Keratinocyte (primary cell): ENCODE results near the gene OR2T8. TPM values are rescaled to one million over a fixed set of nuclear protein-coding genes. Genes with fewer than 3 reads are reported as not detected.

Source experiments
- DNase-seq: peaks from one replicate; pipeline ENCODE4 v3.0.0-alpha.2; 2011; ENCODE audit warnings: low read depth, missing footprints, low spot score
- FAIRE-seq: peaks from 2 replicates; lab custom pipeline; 2011; peaks lifted over from hg19 to GRCh38; lab: Jason Lieb, UNC
- H2AFZ ChIP-seq: 2 replicates; pipeline ENCODE4 v1.6.0; 2012; ENCODE audit warnings: low read length, control low read depth, inconsistent platforms; ENCODE audit not compliant: control insufficient read depth
- H3K27ac ChIP-seq: 2 replicates; pipeline ENCODE4 v1.5.1; 2011; ENCODE audit warnings: low read length; ENCODE audit not compliant: control insufficient read depth, insufficient read depth
- H3K27me3 ChIP-seq: 3 replicates; pipeline ENCODE4 v1.6.0; 2011; ENCODE audit warnings: low read length; ENCODE audit not compliant: control insufficient read depth, insufficient read depth; ENCODE audit errors: extremely low read depth
- H3K36me3 ChIP-seq, 2 experiments: 2 replicates in 1 of 2; 3 replicates in 1 of 2; pipeline ENCODE4 v1.5.1; 2011; ENCODE audit warnings: low read length in 2 of 2, mild to moderate bottlenecking in 1 of 2; ENCODE audit not compliant: control insufficient read depth in 2 of 2, insufficient read depth in 2 of 2; ENCODE audit errors: extremely low read depth in 1 of 2
- H3K4me1 ChIP-seq: 3 replicates; pipeline ENCODE4 v1.5.1; 2011; ENCODE audit warnings: low read length; ENCODE audit not compliant: control insufficient read depth, insufficient read depth; ENCODE audit errors: extremely low read depth
- H3K4me2 ChIP-seq: 3 replicates; pipeline ENCODE4 v1.6.0; 2011; ENCODE audit warnings: low read depth, low read length; ENCODE audit not compliant: control insufficient read depth, insufficient read depth; ENCODE audit errors: extremely low read depth
- H3K4me3 ChIP-seq, 3 experiments: fragments of 200-600 bp in 1 of 3; sonication (generic) in 1 of 3; 2 replicates in 2 of 3; 3 replicates in 1 of 3; pipeline ENCODE4 v1.5.1; 2011 to 2016; ENCODE audit warnings: low read length in 3 of 3, mild to moderate bottlenecking in 3 of 3, control low read depth in 2 of 3, inconsistent platforms in 1 of 3, low read depth in 1 of 3, mixed read lengths in 1 of 3, mixed run types in 1 of 3, moderate library complexity in 1 of 3; ENCODE audit not compliant: control insufficient read depth in 2 of 3, insufficient read depth in 2 of 3; ENCODE audit errors: extremely low read depth in 1 of 3
- H3K79me2 ChIP-seq: 2 replicates; pipeline ENCODE4 v1.6.0; 2012; ENCODE audit warnings: low read length; ENCODE audit not compliant: control insufficient read depth, insufficient read depth
- H3K9ac ChIP-seq: 3 replicates; pipeline ENCODE4 v1.6.0; 2011; ENCODE audit warnings: low read length; ENCODE audit not compliant: control insufficient read depth, insufficient read depth; ENCODE audit errors: extremely low read depth
- H3K9me1 ChIP-seq: 3 replicates; pipeline ENCODE4 v1.6.0; 2011; ENCODE audit warnings: low read length; ENCODE audit not compliant: control insufficient read depth, insufficient read depth; ENCODE audit errors: extremely low read depth
- H3K9me3 ChIP-seq: 2 replicates; pipeline ENCODE4 v1.5.1; 2012; ENCODE audit warnings: low read depth, low read length; ENCODE audit not compliant: control insufficient read depth
- H4K20me1 ChIP-seq: 3 replicates; pipeline ENCODE4 v1.6.0; 2011; ENCODE audit warnings: low read length; ENCODE audit not compliant: control insufficient read depth, insufficient read depth; ENCODE audit errors: extremely low read depth
- CTCF ChIP-seq, 3 experiments: IDR thresholded peaks in 1 of 3; conservative IDR thresholded peaks in 1 of 3; optimal IDR thresholded peaks in 1 of 3; 2 replicates in 2 of 3; 3 replicates in 1 of 3; pipeline versions ENCODE3 to v1.5.1; 2011; ENCODE audit warnings: low read length in 3 of 3, mild to moderate bottlenecking in 3 of 3, moderate library complexity in 2 of 3, control low read depth in 1 of 3, inconsistent platforms in 1 of 3; ENCODE audit not compliant: insufficient read depth in 2 of 3; ENCODE audit errors: extremely low read depth in 1 of 3
- EZH2 ChIP-seq: IDR thresholded peaks from one replicate; pipeline ENCODE4 v1.6.1; 2012; ENCODE audit warnings: inconsistent platforms, mild to moderate bottlenecking, low read length, moderate library complexity
- dilution Hi-C: fragments of 300-500 bp; cut with MboI; formaldehyde crosslinking; loops from one replicate; pipeline ENCODE4 v1.7.0; 2020; ENCODE audit warnings: low sequenced_read_pairs; ENCODE audit not compliant: extremely low pct_ligation_motif_present
- polyA plus RNA-seq, 5 experiments: library from polyadenylated mRNA; depleted of rRNA in 3 of 5; stranded (reverse) in 3 of 5; stranded (forward) in 1 of 5; unstranded in 1 of 5; fragments of >200 nt; gene quantifications; 1 replicate in 1 of 5; 2 replicates in 3 of 5; 3 replicates in 1 of 5; pipeline versions ENCODE4 v1.2.1 to v1.2.3, GENCODE V29; 2011 to 2012; ENCODE audit warnings: missing spikeins in 2 of 5, low read depth in 1 of 5, low replicate concordance in 1 of 5

The OR2T8 gene
- polyA plus RNA-seq, 1 donor (not counting 4 experiments of a cell fraction or from before 2014, with no cell fraction given): not detected

GRCh38 chr1:247913786-247914185 lies 6.3 kb upstream of the OR2T8 start:
- H3K36me3 ChIP-seq: no peaks in the 10 kb centered on the region
- H3K9me3 ChIP-seq: no peaks in the 10 kb centered on the region
- no peaks in the 10 kb centered on the region for H3K9me1 ChIP-seq
- H3K4me1 ChIP-seq: no peaks in the 10 kb centered on the region
- H4K20me1 ChIP-seq: no peaks in the 10 kb centered on the region
- no peak for TF ChIP-seq CTCF (optimal IDR thresholded peaks at IDR 0.05 in 1 of 3, IDR thresholded peaks at IDR 0.05 in 1 of 3, conservative IDR thresholded peaks at IDR 0.05 in 1 of 3; ENCODE audit: extremely low read depth in 1 of 3, insufficient read depth in 2 of 3, low read length in 3 of 3)
- no peak for TF ChIP-seq EZH2
- DNase-seq (no peak), FAIRE-seq (no peak)
- dilution Hi-C loops: no loop called here
- H2AFZ ChIP-seq: no peak overlapping the region
- H3K27me3 ChIP-seq: no peaks in the 10 kb centered on the region
- H3K4me2 ChIP-seq: no peak overlapping the region
- H3K4me3 ChIP-seq: no peak overlapping the region
- no peaks in the 10 kb centered on the region for H3K79me2 ChIP-seq
- H3K27ac ChIP-seq: no peak overlapping the region
- H3K9ac ChIP-seq: no peak overlapping the region

DNA sequence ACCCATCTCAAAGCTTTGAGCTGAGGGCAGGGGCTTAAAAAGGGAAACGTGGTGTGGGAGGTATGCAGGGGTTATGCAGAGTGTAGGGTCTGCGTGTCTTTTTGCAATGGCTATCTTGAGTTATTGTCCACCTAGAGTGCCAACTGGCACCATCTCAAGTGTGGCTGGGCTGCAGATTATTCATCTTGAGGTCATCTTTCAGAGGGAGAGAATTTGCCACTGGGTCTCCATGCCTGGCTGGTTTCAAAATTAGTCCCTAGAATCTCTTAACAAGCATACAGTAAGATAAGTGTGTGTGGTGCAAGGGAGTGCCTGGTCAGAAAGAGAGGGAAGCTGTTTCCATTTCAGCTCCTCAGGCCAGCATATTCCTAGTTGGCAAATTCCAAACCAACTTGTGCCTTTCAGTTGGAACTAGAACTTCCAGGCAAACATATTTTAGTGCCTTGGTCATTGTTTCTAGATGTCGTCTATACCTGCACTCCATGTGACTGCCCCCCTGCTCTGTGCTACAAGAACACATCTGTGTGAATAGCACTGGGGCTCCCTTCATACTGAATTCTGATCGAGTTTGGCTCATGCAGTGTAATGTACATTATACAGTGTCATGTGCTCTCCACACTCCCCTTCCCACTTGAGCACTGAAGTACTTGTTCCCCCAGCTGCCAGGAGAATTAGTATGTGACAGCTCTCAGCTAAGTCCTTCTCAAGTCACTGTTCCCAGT lies 5.0 kb upstream of the OR2T8 start:
- no peaks in the 10 kb centered on the region for H4K20me1 ChIP-seq
- no peaks in the 10 kb centered on the region for H3K27me3 ChIP-seq
- no peaks in the 10 kb centered on the region for H3K9me1 ChIP-seq
- H3K9me3 ChIP-seq: no peaks in the 10 kb centered on the region
- no peak overlapping the region for H3K4me3 ChIP-seq
- no peak for FAIRE-seq
- TF ChIP-seq EZH2 (no peak), CTCF (optimal IDR thresholded peaks at IDR 0.05 in 1 of 3, IDR thresholded peaks at IDR 0.05 in 1 of 3, conservative IDR thresholded peaks at IDR 0.05 in 1 of 3; ENCODE audit: extremely low read depth in 1 of 3, insufficient read depth in 2 of 3, low read length in 3 of 3) (no peak)
- H3K79me2 ChIP-seq: no peaks in the 10 kb centered on the region
- H3K27ac ChIP-seq: no peak overlapping the region
- H3K36me3 ChIP-seq: no peaks in the 10 kb centered on the region
- DNase-seq: no peak
- H3K9ac ChIP-seq: no peak overlapping the region
- dilution Hi-C loops: no loop called here
- H2AFZ ChIP-seq: no peak overlapping the region
- H3K4me1 ChIP-seq: no peaks in the 10 kb centered on the region
- no peak overlapping the region for H3K4me2 ChIP-seq
